DMS 273 treated with DMSO at 0.1 percent for 48 hours (cell line): ENCODE results near the gene ATRNL1.

Source experiments
- DNase-seq: peaks from one replicate; lab custom pipeline; 2025; lab: John Stamatoyannopoulos, UW

ATRNL1 gene

DNA sequence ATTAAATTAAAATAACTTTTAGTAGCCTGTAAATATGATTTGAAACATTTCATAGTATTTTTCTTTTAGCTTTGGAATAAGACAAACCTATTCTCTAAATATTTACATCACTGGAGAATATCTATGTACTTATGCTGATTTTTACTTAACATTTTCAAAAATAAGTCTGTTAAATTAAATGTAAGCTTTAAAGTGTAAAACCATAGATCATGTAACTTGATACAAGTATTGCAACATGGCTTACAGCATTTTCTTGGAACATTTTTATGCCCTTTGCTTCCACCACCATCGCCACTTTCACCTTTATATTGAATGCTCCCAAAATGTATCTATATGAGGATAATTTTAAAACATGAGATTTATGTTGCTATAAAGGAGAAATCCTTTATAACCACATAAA lies 752.8 kb downstream of the ATRNL1 start:
- DNase-seq, result no peak

GRCh38 chr10:115846528-115846927 lies 753.4 kb downstream of the ATRNL1 start:
- no peak for DNase-seq

GRCh38 chr10:115849197-115849596 lies 756.0 kb downstream of the ATRNL1 start:
- DNase-seq, result no peak

- DNase-seq, result no peak
Observed at GRCh38 chr10:115850666-115851065, 757.5 kb downstream of the ATRNL1 start.

DNA sequence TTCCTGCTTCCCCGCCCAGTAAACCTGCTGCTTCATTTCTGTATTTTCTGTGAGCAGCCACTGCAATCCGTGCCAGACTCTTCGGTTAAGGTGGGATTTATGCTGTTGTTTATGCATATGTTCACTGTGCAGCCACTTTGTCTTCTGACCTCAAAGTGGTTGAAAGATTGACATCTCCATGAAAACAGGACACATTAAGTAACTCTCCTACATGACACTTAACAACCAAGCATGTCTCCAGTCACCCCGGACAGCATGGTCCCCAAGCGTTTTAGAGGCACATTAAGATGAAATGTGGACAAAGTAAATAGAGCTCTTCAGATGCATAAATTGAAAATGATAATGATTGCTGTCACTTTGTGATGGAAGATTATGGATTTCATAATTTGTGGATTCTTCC lies 758.5 kb downstream of the ATRNL1 start:
- DNase-seq, result no peak

GRCh38 chr10:115854740-115855435 lies 761.7 kb downstream of the ATRNL1 start:
- no peak for DNase-seq

GRCh38 chr10:115856580-115856979 lies 763.4 kb downstream of the ATRNL1 start:
- no peak for DNase-seq

DNA sequence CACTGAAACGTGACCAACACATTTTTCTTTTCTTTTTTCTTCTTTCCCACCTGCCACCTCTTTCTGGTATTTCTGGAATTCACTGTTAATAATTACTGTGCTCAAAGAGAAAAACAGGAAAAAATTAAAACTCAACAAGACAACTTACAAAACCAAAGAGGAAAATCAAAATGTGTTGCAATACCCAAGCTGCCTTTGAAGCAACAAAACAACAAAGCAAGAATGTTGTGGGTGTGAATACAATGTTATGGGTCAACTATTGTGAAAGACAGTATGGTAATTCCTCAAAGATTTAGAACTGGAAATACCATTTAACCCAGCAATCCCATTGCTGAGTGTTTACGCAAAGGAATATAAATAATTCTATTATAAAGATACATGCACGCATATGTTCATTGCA lies 764.7 kb downstream of the ATRNL1 start:
- no peak for DNase-seq

DNA sequence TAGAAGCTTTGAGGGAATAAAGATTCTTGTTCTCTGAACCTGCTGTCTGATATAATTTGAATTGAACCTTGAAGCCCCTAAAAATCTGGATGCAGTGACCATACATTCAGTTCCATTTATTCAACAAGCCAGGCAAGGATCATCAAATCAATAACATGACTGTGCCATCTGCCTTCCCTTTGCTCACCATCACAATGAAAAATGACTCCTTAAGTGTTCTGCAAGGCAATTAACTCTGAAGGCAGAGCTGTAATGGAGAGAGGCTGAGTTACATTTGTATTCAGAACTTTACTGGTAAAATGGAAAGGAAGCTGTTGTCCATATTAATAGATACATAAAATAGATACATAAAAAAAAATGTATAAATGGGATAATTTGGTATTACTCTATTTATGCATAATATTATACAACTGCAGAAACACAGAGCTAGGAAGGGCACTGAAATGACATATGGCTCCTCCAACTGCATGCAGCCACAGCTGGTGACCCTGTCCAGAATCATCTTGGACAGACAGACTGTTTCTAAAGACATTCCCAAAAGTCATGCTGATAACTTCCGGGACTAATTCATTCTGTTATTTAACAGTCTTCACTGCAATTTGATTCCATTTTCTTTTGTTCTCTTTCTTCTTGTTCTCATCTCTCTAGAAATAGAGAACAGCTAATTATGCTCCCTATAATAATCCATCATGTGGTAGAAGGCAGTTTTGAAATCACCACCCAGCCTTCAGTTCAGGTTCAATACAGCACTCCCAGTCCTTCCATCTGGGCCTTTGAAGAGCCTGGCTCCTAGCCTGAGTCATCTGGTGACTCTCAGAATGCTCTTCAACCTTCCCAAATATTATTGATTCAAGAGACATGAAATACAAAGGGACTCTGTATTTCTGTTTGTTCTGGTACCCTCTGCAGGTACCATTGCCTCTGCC lies 767.3 kb downstream of the ATRNL1 start:
- peak; percentile 27 for DNase-seq

GRCh38 chr10:115861455-115861854 lies 768.3 kb downstream of the ATRNL1 start:
- DNase-seq, result no peak

DNA sequence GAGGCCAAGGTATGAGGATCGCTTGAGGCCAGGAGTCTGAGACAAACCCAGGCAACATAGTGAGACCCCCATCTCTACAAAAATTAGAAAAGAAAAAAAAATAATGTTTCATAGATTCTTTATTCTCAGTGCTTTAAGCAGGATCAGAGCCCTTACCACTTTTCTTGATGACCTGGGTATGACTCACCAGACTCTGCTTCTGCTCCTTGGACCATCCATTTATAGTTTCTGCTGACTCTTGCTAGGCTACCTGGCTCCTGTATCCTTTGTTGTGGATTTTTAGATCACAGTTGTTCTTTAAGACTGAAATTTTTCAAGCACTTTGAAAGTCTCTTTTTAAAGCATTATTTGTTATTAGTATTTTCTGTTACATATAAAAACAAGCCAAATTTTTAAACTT lies 768.7 kb downstream of the ATRNL1 start:
- DNase-seq, result no peak

- no peak for DNase-seq
Observed at GRCh38 chr10:115866174-115866573, 773.0 kb downstream of the ATRNL1 start.

DNA sequence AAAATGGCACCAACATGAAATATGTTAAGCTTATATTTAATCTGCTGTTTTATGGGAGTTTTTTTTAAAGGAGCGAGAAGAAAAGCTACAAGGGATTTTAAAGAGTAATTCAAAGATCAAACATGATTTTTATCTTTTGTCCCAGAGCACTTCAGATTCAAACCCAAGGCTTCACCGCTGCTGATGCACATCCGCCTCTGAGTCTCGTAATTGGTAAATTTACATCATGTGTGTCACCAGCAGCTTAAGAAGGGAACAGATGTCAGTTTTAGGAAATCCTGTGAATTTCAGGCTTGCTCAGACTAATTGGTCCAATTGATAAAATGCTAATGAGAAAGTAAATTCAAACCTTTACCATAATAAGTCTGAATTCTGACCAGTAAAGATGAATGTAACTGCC lies 773.5 kb downstream of the ATRNL1 start:
- DNase-seq, result no peak

GRCh38 chr10:115867305-115867704 lies 774.1 kb downstream of the ATRNL1 start:
- no peak for DNase-seq

DNA sequence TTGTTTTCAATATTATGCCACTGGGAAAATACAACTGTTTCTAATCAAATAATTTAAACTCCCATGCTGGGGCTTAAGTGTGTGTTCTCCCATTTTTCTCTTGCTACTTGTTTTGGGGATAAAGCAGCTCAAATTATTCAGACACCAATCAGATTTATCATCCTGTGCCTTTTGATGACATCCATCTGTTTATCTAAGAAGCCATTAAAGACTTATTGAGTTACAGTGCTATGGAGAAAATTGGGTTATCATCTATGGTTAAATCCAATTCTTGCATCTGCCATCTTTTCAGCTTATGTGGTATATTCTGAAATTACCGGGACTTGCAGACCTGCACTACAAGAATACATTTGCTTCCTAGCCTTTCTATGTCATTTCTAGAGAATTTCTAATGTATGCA lies 778.7 kb downstream of the ATRNL1 start:
- no peak for DNase-seq

- DNase-seq, result no peak
Observed at GRCh38 chr10:115875172-115875571, 782.0 kb downstream of the ATRNL1 start.

- DNase-seq, result no peak
Observed at GRCh38 chr10:115879372-115880089, 786.4 kb downstream of the ATRNL1 start.

- DNase-seq, result no peak
Observed at GRCh38 chr10:115882021-115882420, 788.9 kb downstream of the ATRNL1 start.

DNA sequence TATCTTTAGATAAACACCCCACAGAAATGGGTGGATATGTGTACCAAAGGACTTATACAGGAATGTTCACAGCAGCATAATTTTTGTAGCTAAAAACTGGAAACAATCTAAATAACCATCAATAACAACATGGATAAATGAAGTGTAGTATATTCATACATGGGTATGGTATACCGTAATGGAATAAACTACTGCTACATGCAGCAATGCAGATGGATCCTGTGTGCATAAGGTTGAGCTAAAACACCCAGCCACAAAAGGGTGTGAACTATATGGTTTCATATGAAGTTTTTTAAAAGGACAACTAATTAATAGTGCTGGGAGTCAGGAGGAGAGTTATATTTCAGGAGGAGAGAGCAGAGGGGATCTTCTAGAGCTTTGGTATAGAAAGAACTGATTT lies 790.2 kb downstream of the ATRNL1 start:
- no peak for DNase-seq

DNA sequence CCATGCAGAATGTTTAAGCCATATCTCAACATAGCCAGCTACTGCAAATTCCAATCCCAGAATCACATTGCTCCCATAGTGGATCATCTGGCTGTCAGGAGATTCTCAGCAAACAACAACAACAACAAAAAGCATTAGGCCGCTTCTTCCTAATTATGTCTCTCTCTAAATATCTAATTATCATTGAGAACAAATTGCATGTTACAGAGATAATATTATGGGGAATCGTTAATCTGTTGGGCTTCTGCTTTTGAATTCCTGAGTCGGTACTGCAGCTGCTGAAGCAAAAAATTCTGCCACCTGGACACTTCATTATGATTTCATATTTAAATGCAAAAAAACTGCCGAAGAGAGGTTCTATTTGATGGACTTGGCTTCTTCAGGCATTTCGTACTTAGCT lies 791.2 kb downstream of the ATRNL1 start:
- no peak for DNase-seq

- no peak for DNase-seq
Observed at GRCh38 chr10:115895166-115895565, 802.0 kb downstream of the ATRNL1 start.

- no peak for DNase-seq
Observed at GRCh38 chr10:115898242-115898641, 805.1 kb downstream of the ATRNL1 start.

DNA sequence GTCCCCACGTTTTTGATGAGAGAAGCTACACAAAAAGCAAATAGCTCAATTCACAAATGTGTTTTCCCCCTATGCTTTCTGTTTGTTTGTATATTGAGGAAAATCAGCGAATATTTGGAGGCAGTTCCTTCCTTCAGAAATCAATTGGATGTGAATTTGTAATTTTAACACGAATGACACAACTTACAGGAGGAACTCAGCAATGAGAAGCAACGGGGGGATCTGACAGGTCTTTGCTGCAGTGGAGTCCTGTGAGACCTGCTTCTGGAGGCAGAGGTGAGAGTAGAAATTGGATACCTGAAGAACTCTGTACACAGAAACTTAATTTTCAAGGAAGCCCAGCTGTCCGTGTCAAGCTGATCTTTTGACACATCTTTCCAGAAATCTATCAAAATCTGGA lies 809.4 kb downstream of the ATRNL1 start:
- DNase-seq, result no peak
